CD4-positive, alpha-beta T cell treated with Interleukin-21 for 1 hour (primary cell): ENCODE measurements around the gene TESK2.

Experiments
- DNase-seq: peaks from one replicate; pipeline ENCODE4 v3.0.0-alpha.2; 2020

TESK2 gene

DNA sequence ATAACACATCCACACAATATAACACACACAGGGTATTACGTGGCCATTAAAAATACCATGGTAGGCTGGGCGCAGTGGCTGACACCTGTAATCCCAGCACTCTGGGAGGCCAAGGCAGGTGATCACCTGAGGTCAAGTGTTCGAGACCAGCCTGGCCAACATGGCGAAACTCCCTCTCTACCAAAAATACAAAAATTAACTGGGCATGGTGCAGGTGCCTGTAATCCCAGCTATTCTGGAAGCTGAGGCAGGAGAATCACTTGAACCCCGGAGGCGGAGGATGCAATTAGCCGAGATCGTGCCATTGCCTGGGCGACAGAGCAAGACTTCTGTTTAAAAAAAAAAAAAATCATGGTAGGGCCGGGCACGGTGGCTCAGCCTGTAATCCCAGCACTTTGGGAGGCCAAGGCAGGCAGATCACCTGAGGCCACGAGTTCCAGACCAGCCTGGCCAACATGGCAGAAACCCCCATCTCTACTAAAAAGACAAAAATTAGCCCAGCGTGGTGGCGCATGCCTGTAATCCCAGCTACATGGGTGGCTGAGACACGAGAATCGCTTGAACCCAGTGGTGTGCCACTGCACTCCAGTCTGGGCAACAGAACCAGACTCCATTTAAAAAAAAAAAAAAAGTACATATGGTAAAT, 188.3 kb downstream of the TESK2 start:
- DNase-seq: no peak

- DNase-seq: no peak
These were observed 190.3 kb downstream of the TESK2 start for GRCh38 chr1:45300669-45300997.

GRCh38 chr1:45299981-45300668, 190.8 kb downstream of the TESK2 start:
- peak; percentile 75 for DNase-seq

GRCh38 chr1:45299296-45299695, 191.7 kb downstream of the TESK2 start:
- DNase-seq: no peak

DNA sequence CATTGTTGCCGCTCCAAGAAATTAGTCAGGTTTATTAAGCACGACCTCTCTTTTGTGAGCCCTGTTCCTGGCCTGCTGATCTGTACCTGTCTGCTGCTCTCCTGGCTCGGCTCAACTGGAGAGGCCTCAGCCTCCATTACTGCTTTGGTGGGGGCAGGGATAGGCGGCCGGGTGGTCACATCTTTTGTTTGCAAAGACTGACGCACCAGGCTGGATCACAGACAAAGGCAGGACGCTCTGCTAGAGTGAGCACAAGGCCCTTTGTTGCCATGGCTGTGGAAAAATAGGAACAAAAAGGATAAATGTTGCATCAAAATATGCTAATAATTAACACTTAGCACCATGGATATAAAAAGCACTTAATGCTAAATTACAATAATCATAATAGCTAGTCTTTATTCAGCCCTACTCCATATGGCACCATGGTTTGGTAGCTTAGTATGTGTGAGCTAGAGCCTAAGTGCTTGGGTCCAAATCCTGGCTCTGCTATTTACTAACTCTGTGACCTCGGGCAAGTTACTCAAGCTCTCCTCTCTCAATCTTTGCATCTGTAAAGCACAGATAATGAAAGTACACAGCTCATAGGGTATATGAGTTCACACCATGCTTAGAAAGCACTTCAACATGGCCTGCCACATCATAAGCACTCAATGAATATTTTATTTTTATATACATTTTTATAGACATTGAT, 193.2 kb downstream of the TESK2 start:
- no peak for DNase-seq
